Mesenchymal stem cell (in vitro differentiated cells and primary cell): ENCODE results near the gene POLR3A.
A peak's percentile ranks its signal among the peaks of the same experiment; 100 is the strongest.

Experiments used
- DNase-seq: peaks from one replicate; pipeline ENCODE4 v3.0.0-alpha.2; 2013
- H2AFZ ChIP-seq: one replicate; pipeline ENCODE4 v1.6.1; 2013; ENCODE audit warnings: low read depth, mild to moderate bottlenecking, control low read depth, inconsistent platforms, low read length, moderate library complexity
- H2AK5ac ChIP-seq: 2 replicates; pipeline ENCODE4 v1.6.1; 2013; ENCODE audit warnings: low read length, moderate library complexity, mild to moderate bottlenecking, inconsistent platforms; ENCODE audit not compliant: severe bottlenecking
- H2BK120ac ChIP-seq: one replicate; pipeline ENCODE4 v1.6.1; 2013; ENCODE audit warnings: low read depth, mild to moderate bottlenecking, inconsistent platforms, low read length, moderate library complexity
- H2BK12ac ChIP-seq, 2 experiments: one replicate each; pipeline ENCODE4 v1.6.1; 2013; ENCODE audit warnings: inconsistent platforms in 2 of 2, low read length in 2 of 2, mild to moderate bottlenecking in 2 of 2, moderate library complexity in 2 of 2, control low read depth in 1 of 2
- H2BK15ac ChIP-seq: one replicate; pipeline ENCODE4 v1.6.1; 2013; ENCODE audit warnings: mild to moderate bottlenecking, low read depth, inconsistent platforms; ENCODE audit not compliant: poor library complexity, severe bottlenecking
- H2BK5ac ChIP-seq: 2 replicates; pipeline ENCODE4 v1.6.1; 2013; ENCODE audit warnings: low read depth, mild to moderate bottlenecking, low read length, control low read depth, inconsistent platforms; ENCODE audit not compliant: poor library complexity, severe bottlenecking
- H3K14ac ChIP-seq, 2 experiments: one replicate each; pipeline ENCODE4 v1.6.1; 2013; ENCODE audit warnings: inconsistent platforms in 2 of 2, low read length in 2 of 2, control low read depth in 1 of 2, mild to moderate bottlenecking in 1 of 2, moderate library complexity in 1 of 2
- H3K18ac ChIP-seq, 2 experiments: one replicate each; pipeline ENCODE4 v1.6.1; 2013; ENCODE audit warnings: inconsistent platforms in 2 of 2, low read length in 2 of 2, control low read depth in 1 of 2, low read depth in 1 of 2, mild to moderate bottlenecking in 1 of 2
- H3K23ac ChIP-seq, 2 experiments: one replicate each; pipeline ENCODE4 v1.6.1; 2013; ENCODE audit warnings: inconsistent platforms in 2 of 2, low read length in 2 of 2, mild to moderate bottlenecking in 2 of 2, moderate library complexity in 2 of 2, control low read depth in 1 of 2
- H3K27ac ChIP-seq: 2 replicates; pipeline ENCODE4 v1.5.1; 2013; ENCODE audit warnings: mild to moderate bottlenecking, moderate library complexity, low read length, control low read depth, inconsistent platforms; ENCODE audit not compliant: poor library complexity, severe bottlenecking
- H3K27me3 ChIP-seq, 2 experiments: 2 replicates each; pipeline versions ENCODE4 v1.6.1 to v1.7.0; 2013; ENCODE audit warnings: low read length in 2 of 2, mild to moderate bottlenecking in 2 of 2, moderate library complexity in 2 of 2, control low read depth in 1 of 2, inconsistent platforms in 1 of 2; ENCODE audit not compliant: control insufficient read depth in 1 of 2, insufficient read depth in 1 of 2
- H3K36me3 ChIP-seq, 2 experiments: 2 replicates each; pipeline versions ENCODE4 v1.6.1 to v1.7.0; 2013; ENCODE audit warnings: low read length in 2 of 2, control low read depth in 1 of 2, inconsistent platforms in 1 of 2, low read depth in 1 of 2, mild to moderate bottlenecking in 1 of 2; ENCODE audit not compliant: insufficient read depth in 2 of 2, control insufficient read depth in 1 of 2
- H3K4ac ChIP-seq, 2 experiments: one replicate each; pipeline ENCODE4 v1.6.1; 2013; ENCODE audit warnings: inconsistent platforms in 2 of 2, low read length in 2 of 2, mild to moderate bottlenecking in 2 of 2, moderate library complexity in 2 of 2, control low read depth in 1 of 2, low read depth in 1 of 2
- H3K4me1 ChIP-seq: 2 replicates; pipeline ENCODE4 v1.6.1; 2013; ENCODE audit warnings: low read depth, low read length, control low read depth; ENCODE audit not compliant: control insufficient read depth, insufficient read depth
- H3K4me2 ChIP-seq: 2 replicates; pipeline ENCODE4 v1.6.1; 2013; ENCODE audit warnings: low read length, mild to moderate bottlenecking, inconsistent platforms; ENCODE audit not compliant: poor library complexity, severe bottlenecking
- H3K4me3 ChIP-seq, 2 experiments: 2 replicates each; pipeline versions ENCODE4 v1.5.1 to v1.7.0; 2013; ENCODE audit warnings: low read length in 2 of 2, mild to moderate bottlenecking in 2 of 2, control low read depth in 1 of 2, low read depth in 1 of 2; ENCODE audit not compliant: insufficient read depth in 1 of 2
- H3K79me1 ChIP-seq: replicated peaks from 2 replicates; pipeline ENCODE4 v1.6.1; 2013; ENCODE audit warnings: mild to moderate bottlenecking, control low read depth, low read length, inconsistent platforms; ENCODE audit not compliant: poor library complexity, severe bottlenecking
- H3K9ac ChIP-seq: 2 replicates; pipeline ENCODE4 v1.7.0; 2013; ENCODE audit warnings: mild to moderate bottlenecking, low read length, moderate library complexity
- H3K9me3 ChIP-seq: 2 replicates; pipeline ENCODE4 v1.7.0; 2013; ENCODE audit warnings: mild to moderate bottlenecking, low read length; ENCODE audit not compliant: control insufficient read depth
- H4K8ac ChIP-seq: one replicate; pipeline ENCODE4 v1.6.1; 2013; ENCODE audit warnings: inconsistent platforms, mild to moderate bottlenecking, low read length, moderate library complexity
- H4K91ac ChIP-seq: one replicate; pipeline ENCODE4 v1.6.1; 2013; ENCODE audit warnings: mild to moderate bottlenecking, low read length, inconsistent platforms
- WGBS: methylation state at CpG from one replicate; pipeline ENCODE4 v1.1.7; 2013; ENCODE audit warnings: mixed read lengths; 5-methylcytosine and 5-hydroxymethylcytosine counted together

POLR3A gene

GRCh38 chr10:78035437-78035836 is 6.1 kb upstream of the POLR3A start:
- Histone ChIP-seq H2BK12ac (no peak overlapping the region), H3K18ac (no peak overlapping the region), H2BK15ac (no peak overlapping the region), H3K4ac (no peak overlapping the region), H2BK120ac (no peak overlapping the region), H3K9ac (peak overlapping the region; percentile 96), H2AK5ac (no peak overlapping the region), H3K4me1 (peaks cover 9% of the 10 kb centered on the region), H3K36me3 (peaks cover 22 to 56% of the 10 kb centered on the region in 2 experiments), H4K91ac (no peak overlapping the region), H2AFZ (no peak overlapping the region), H3K27ac (no peak overlapping the region), H3K79me1 (peaks cover 3% of the 10 kb centered on the region), H3K23ac (no peak overlapping the region), H4K8ac (no peak overlapping the region), H3K4me2 (no peak overlapping the region), H3K9me3 (no peaks in the 10 kb centered on the region), H3K4me3 (peak overlapping the region in 1 of 2 experiments; percentile 91), H2BK5ac (no peak overlapping the region), H3K27me3 (no peaks in the 10 kb centered on the region), H3K14ac (no peak overlapping the region)
- WGBS, result 97% methylated on average over 5 of the region's 5 CpGs
- DNase-seq, result no peak

DNA sequence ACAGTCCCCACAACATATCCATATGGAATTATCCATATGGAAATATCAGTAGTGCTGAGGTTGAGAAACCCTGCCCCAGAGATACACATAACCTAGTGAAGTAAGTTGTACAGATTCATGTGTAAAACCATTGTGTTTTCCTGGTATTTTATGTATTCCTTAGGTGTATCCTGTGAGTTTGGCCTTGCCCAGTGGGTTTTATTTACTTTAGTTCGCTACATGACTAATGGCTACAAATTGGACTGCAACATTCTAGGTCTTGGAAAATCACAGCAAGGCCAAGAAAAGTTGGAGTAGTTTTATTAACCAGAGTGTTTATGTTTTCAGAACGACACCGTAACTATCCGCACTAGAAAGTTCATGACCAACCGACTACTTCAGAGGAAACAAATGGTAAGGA is 5.7 kb upstream of the POLR3A start:
- no peak overlapping the region for H2BK120ac ChIP-seq
- no peak overlapping the region for H3K27ac ChIP-seq
- peaks cover 22 to 52% of the 10 kb centered on the region in 2 experiments for H3K36me3 ChIP-seq
- H3K79me1 ChIP-seq, result peaks cover 3% of the 10 kb centered on the region
- no peak overlapping the region for H2AFZ ChIP-seq
- H3K4me3 ChIP-seq, result peak overlapping the region in 1 of 2 experiments; percentile 91
- H3K23ac ChIP-seq, result no peak overlapping the region
- no peak overlapping the region for H4K8ac ChIP-seq
- 76% methylated on average over 5 of the region's 5 CpGs for WGBS
- no peak overlapping the region for H3K18ac ChIP-seq
- H3K9me3 ChIP-seq, result no peaks in the 10 kb centered on the region
- H2BK12ac ChIP-seq, result no peak overlapping the region
- H3K27me3 ChIP-seq, result no peaks in the 10 kb centered on the region
- peaks cover 9% of the 10 kb centered on the region for H3K4me1 ChIP-seq
- DNase-seq, result peak; percentile 44
- peak overlapping the region; percentile 75 for H3K4me2 ChIP-seq
- peak overlapping the region; percentile 96 for H3K9ac ChIP-seq
- no peak overlapping the region for H3K14ac ChIP-seq
- H3K4ac ChIP-seq, result no peak overlapping the region
- no peak overlapping the region for H2BK15ac ChIP-seq
- no peak overlapping the region for H2AK5ac ChIP-seq
- no peak overlapping the region for H2BK5ac ChIP-seq
- no peak overlapping the region for H4K91ac ChIP-seq

- no peak within 1 kb of the TSS for H2BK15ac ChIP-seq
- H2BK12ac ChIP-seq, result peak within 1 kb of the TSS in 1 of 2 experiments; percentile 8
- no peaks in the 10 kb centered on the region for H3K27me3 ChIP-seq
- peak within 1 kb of the TSS; percentile 69 to 81 for H3K18ac ChIP-seq
- H3K4me3 ChIP-seq, result peak within 1 kb of the TSS; percentile 83 to 91
- peaks cover 15 to 40% of the 10 kb centered on the region in 2 experiments for H3K36me3 ChIP-seq
- peaks cover 5% of the 10 kb centered on the region for H3K79me1 ChIP-seq
- H3K9ac ChIP-seq, result peak within 1 kb of the TSS; percentile 96
- under 1% methylated on average over 52 of the region's 55 CpGs for WGBS
- peaks cover 8% of the 10 kb centered on the region for H3K4me1 ChIP-seq
- no peaks in the 10 kb centered on the region for H3K9me3 ChIP-seq
- H3K27ac ChIP-seq, result peak within 1 kb of the TSS; percentile 87
- peak within 1 kb of the TSS; percentile 77 for H2BK120ac ChIP-seq
- peak; percentile 98 for DNase-seq
- H3K4ac ChIP-seq, result peak within 1 kb of the TSS; percentile 62 to 71
- H4K91ac ChIP-seq, result peak within 1 kb of the TSS; percentile 91
- H2BK5ac ChIP-seq, result peak within 1 kb of the TSS; percentile 85
- H3K23ac ChIP-seq, result no peak within 1 kb of the TSS
- peak within 1 kb of the TSS; percentile 40 for H2AK5ac ChIP-seq
- peak within 1 kb of the TSS; percentile 75 for H3K4me2 ChIP-seq
- H3K14ac ChIP-seq, result peak within 1 kb of the TSS in 1 of 2 experiments; percentile 87
- H2AFZ ChIP-seq, result no peak within 1 kb of the TSS
- H4K8ac ChIP-seq, result peak within 1 kb of the TSS; percentile 98
These were observed 4.5 kb upstream of the POLR3A start, which contains the start of gene RPS24 for GRCh38 chr10:78033637-78034470. TSS of gene RPS24 (plus strand) at chr10:78033863. CDS start at chr10:78033902, 39 bp downstream.

DNA sequence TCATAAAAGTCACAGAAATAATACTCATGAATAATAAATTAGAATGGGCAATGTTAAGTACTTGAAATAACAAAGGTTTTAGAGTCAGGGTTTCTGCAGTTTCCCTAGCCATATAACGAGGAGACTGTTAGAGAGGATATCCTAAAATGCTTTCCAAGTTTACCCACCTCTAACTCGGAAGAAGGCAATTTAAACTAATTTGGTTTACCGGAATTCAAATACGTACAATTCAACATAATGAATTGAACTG is 4.0 kb upstream of the POLR3A start:
- H3K9ac ChIP-seq, result peak overlapping the region; percentile 66
- no peak overlapping the region for H2AK5ac ChIP-seq
- no peaks in the 10 kb centered on the region for H3K27me3 ChIP-seq
- no peak overlapping the region for H3K14ac ChIP-seq
- no peak overlapping the region for H4K91ac ChIP-seq
- no peak overlapping the region for H2BK15ac ChIP-seq
- H3K4me3 ChIP-seq, result peak overlapping the region in 1 of 2 experiments; percentile 91
- no peak overlapping the region for H2AFZ ChIP-seq
- H2BK5ac ChIP-seq, result no peak overlapping the region
- no peaks in the 10 kb centered on the region for H3K9me3 ChIP-seq
- peaks cover 10 to 35% of the 10 kb centered on the region in 2 experiments for H3K36me3 ChIP-seq
- no peak overlapping the region for H2BK120ac ChIP-seq
- H3K23ac ChIP-seq, result no peak overlapping the region
- peak overlapping the region; percentile 43 for H3K27ac ChIP-seq
- no peak overlapping the region for H2BK12ac ChIP-seq
- H3K79me1 ChIP-seq, result peaks cover 7% of the 10 kb centered on the region
- peaks cover 8% of the 10 kb centered on the region for H3K4me1 ChIP-seq
- no peak for DNase-seq
- H3K4ac ChIP-seq, result no peak overlapping the region
- no peak overlapping the region for H4K8ac ChIP-seq
- 7% methylated on average over 2 of the region's 4 CpGs for WGBS
- H3K4me2 ChIP-seq, result peak overlapping the region; percentile 64
- no peak overlapping the region for H3K18ac ChIP-seq
